H54 (cell line): Measurements from ENCODE around the gene WDR76.

Experiments used
- DNase-seq: peaks from one replicate; pipeline ENCODE4 v3.0.0; 2011; ENCODE audit warnings: low spot score, mixed read lengths; ENCODE audit not compliant: insufficient read length
- FAIRE-seq: peaks from 3 replicates; lab custom pipeline; 2011; peaks lifted over from hg19 to GRCh38; lab: Jason Lieb, UNC
- POLR2A ChIP-seq: IDR thresholded peaks from 2 replicates; pipeline ENCODE4 v1.6.1; 2011; ENCODE audit warnings: low read depth, mild to moderate bottlenecking, low read length

WDR76 gene

GRCh38 chr15:43826508-43827341 lies at the start of gene WDR76:
Gene WDR76 (plus strand): TSS chr15:43827002. CDS start chr15:43827033, 31 bp downstream.
- TF ChIP-seq POLR2A, result peak; percentile 40; the same call in 1 of the 2 replicates
- DNase-seq, result peak; percentile 77
- no peak for FAIRE-seq

GRCh38 chr15:43777267-43777914 lies 49.4 kb upstream of the WDR76 start:
- 0 out of 2 replicates have a peak, but pooled peaks have one; percentile 9 for TF ChIP-seq POLR2A
- DNase-seq (peak; percentile 65), FAIRE-seq (no peak)

- no peak for FAIRE-seq
- DNase-seq, result no peak
- no peak for TF ChIP-seq POLR2A
Observed at GRCh38 chr15:43779016-43779415, 47.8 kb upstream of the WDR76 start.

GRCh38 chr15:43789409-43789808 lies 37.4 kb upstream of the WDR76 start:
- no peak for TF ChIP-seq POLR2A
- DNase-seq (no peak), FAIRE-seq (no peak)

- DNase-seq (peak; percentile 97), FAIRE-seq (peak; percentile 76)
- peak; percentile 95 for TF ChIP-seq POLR2A
Observed at GRCh38 chr15:43791993-43792760, 34.6 kb upstream of the WDR76 start, which contains the start of gene SERF2. Gene SERF2 (plus strand): TSS chr15:43792320. CDS start chr15:43792377, 57 bp downstream.

GRCh38 chr15:43792761-43793476 lies 33.9 kb upstream of the WDR76 start:
- DNase-seq (no peak), FAIRE-seq (no peak)
- no peak for TF ChIP-seq POLR2A

- no peak for TF ChIP-seq POLR2A
- DNase-seq (no peak), FAIRE-seq (no peak)
Observed at GRCh38 chr15:43793647-43794046, 33.2 kb upstream of the WDR76 start.

- DNase-seq, result no peak
- TF ChIP-seq POLR2A, result no peak
- FAIRE-seq, result no peak
Observed at GRCh38 chr15:43794269-43795037, 32.3 kb upstream of the WDR76 start.

GRCh38 chr15:43795197-43795596 lies 31.6 kb upstream of the WDR76 start:
- no peak for TF ChIP-seq POLR2A
- DNase-seq (no peak), FAIRE-seq (no peak)

GRCh38 chr15:43795997-43796396 lies 30.8 kb upstream of the WDR76 start:
- FAIRE-seq (no peak), DNase-seq (no peak)
- no peak for TF ChIP-seq POLR2A

- FAIRE-seq (no peak), DNase-seq (no peak)
- TF ChIP-seq POLR2A, result no peak
Observed at GRCh38 chr15:43796566-43796965, 30.2 kb upstream of the WDR76 start.

GRCh38 chr15:43799209-43799944 lies 27.4 kb upstream of the WDR76 start:
- TF ChIP-seq POLR2A, result no peak
- FAIRE-seq (no peak), DNase-seq (no peak)
